Measurements from ENCODE around the gene AMFR.

GRCh38 chr16:56415875-56416274 lies 9.5 kb downstream of the AMFR start:
- TF ChIP-seq CTCF (IDR thresholded peaks at IDR 0.05; ENCODE audit: low read depth, low read length, missing input control), result no peak
- TF ChIP-seq JUND (IDR thresholded peaks at IDR 0.05), result no peak
- TF ChIP-seq MAX (IDR thresholded peaks at IDR 0.05), result no peak
- TF ChIP-seq SP1 (IDR thresholded peaks at IDR 0.05), result no peak
- no peak for TF ChIP-seq RXRA (IDR thresholded peaks at IDR 0.05)

All from liver (tissue), 3 donors.